ENCODE measurements around the gene MEGF11. TPM values are rescaled to one million over a fixed set of nuclear protein-coding genes. Genes with fewer than 3 reads are reported as not detected.

MEGF11 gene
- total RNA-seq, 1 experiment from 2014 or later = 0.09 TPM

- no peaks in the 10 kb centered on the region for H3K36me3 Mint-ChIP-seq (ENCODE audit: insufficient read depth, unreplicated experiment)
- H3K27me3 Mint-ChIP-seq (ENCODE audit: unreplicated experiment) = peaks cover 94% of the 10 kb centered on the region
- H3K4me1 Mint-ChIP-seq (ENCODE audit: low read depth, unreplicated experiment) = no peaks in the 10 kb centered on the region
- H3K27ac Mint-ChIP-seq (ENCODE audit: unreplicated experiment) = no peak overlapping the region
- DNase-seq = no peak
- intact Hi-C loops (cut with micrococcal nuclease; ENCODE audit: unreplicated experiment) = no loop called here
- TF ChIP-seq, protein P1, sequence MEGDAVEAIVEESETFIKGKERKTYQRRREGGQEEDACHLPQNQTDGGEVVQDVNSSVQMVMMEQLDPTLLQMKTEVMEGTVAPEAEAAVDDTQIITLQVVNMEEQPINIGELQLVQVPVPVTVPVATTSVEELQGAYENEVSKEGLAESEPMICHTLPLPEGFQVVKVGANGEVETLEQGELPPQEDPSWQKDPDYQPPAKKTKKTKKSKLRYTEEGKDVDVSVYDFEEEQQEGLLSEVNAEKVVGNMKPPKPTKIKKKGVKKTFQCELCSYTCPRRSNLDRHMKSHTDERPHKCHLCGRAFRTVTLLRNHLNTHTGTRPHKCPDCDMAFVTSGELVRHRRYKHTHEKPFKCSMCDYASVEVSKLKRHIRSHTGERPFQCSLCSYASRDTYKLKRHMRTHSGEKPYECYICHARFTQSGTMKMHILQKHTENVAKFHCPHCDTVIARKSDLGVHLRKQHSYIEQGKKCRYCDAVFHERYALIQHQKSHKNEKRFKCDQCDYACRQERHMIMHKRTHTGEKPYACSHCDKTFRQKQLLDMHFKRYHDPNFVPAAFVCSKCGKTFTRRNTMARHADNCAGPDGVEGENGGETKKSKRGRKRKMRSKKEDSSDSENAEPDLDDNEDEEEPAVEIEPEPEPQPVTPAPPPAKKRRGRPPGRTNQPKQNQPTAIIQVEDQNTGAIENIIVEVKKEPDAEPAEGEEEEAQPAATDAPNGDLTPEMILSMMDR (IDR thresholded peaks at IDR 0.05; ENCODE audit: unreplicated experiment) = no peak
- CTCF ChIA-PET = no interaction called here
- H3K9me3 Mint-ChIP-seq (ENCODE audit: low read depth, unreplicated experiment) = no peaks in the 10 kb centered on the region
- BruUV-seq (replicated peaks) = no TSS peak
- no peak overlapping the region for H3K4me3 Mint-ChIP-seq (ENCODE audit: low read depth, unreplicated experiment)
Observed at GRCh38 chr15:66184936-66185790, 68.4 kb downstream of the MEGF11 start.

GRCh38 chr15:66184492-66184891 is 69.1 kb downstream of the MEGF11 start:
- H3K4me3 Mint-ChIP-seq (ENCODE audit: low read depth, unreplicated experiment) = no peak overlapping the region
- H3K27me3 Mint-ChIP-seq (ENCODE audit: unreplicated experiment) = peaks cover 97% of the 10 kb centered on the region

GRCh38 chr15:66180531-66181097 is 72.9 kb downstream of the MEGF11 start:
- intact Hi-C loops (cut with micrococcal nuclease; ENCODE audit: unreplicated experiment) = no loop called here
- TF ChIP-seq, protein P1 (IDR thresholded peaks at IDR 0.05; ENCODE audit: unreplicated experiment) = no peak
- DNase-seq = no peak
- no TSS peak for BruUV-seq (replicated peaks)
- no peaks in the 10 kb centered on the region for H3K4me1 Mint-ChIP-seq (ENCODE audit: low read depth, unreplicated experiment)
- CTCF ChIA-PET = no interaction called here
- no peaks in the 10 kb centered on the region for H3K9me3 Mint-ChIP-seq (ENCODE audit: low read depth, unreplicated experiment)
- H3K27me3 Mint-ChIP-seq (ENCODE audit: unreplicated experiment) = peaks cover 91% of the 10 kb centered on the region
- no peak overlapping the region for H3K4me3 Mint-ChIP-seq (ENCODE audit: low read depth, unreplicated experiment)
- H3K36me3 Mint-ChIP-seq (ENCODE audit: insufficient read depth, unreplicated experiment) = no peaks in the 10 kb centered on the region
- no peak overlapping the region for H3K27ac Mint-ChIP-seq (ENCODE audit: unreplicated experiment)

More at GRCh38 chr15:66184492-66184891, 69.1 kb downstream of the MEGF11 start:
- BruUV-seq (replicated peaks) = no TSS peak
- TF ChIP-seq, protein P1 (IDR thresholded peaks at IDR 0.05; ENCODE audit: unreplicated experiment) = no peak
- CTCF ChIA-PET = no interaction called here
- Mint-ChIP-seq H3K9me3 (ENCODE audit: low read depth, unreplicated experiment) (no peaks in the 10 kb centered on the region), H3K36me3 (ENCODE audit: insufficient read depth, unreplicated experiment) (no peaks in the 10 kb centered on the region), H3K4me1 (ENCODE audit: low read depth, unreplicated experiment) (no peaks in the 10 kb centered on the region), H3K27ac (ENCODE audit: unreplicated experiment) (no peak overlapping the region)
- intact Hi-C loops (cut with micrococcal nuclease; ENCODE audit: unreplicated experiment) = no loop called here
- DNase-seq = no peak

- H3K27ac Mint-ChIP-seq (ENCODE audit: unreplicated experiment) = no peak overlapping the region
- H3K27me3 Mint-ChIP-seq (ENCODE audit: unreplicated experiment) = peaks cover 91% of the 10 kb centered on the region
- no peaks in the 10 kb centered on the region for H3K9me3 Mint-ChIP-seq (ENCODE audit: low read depth, unreplicated experiment)
- H3K4me3 Mint-ChIP-seq (ENCODE audit: low read depth, unreplicated experiment) = no peak overlapping the region
- H3K4me1 Mint-ChIP-seq (ENCODE audit: low read depth, unreplicated experiment) = no peaks in the 10 kb centered on the region
- no peaks in the 10 kb centered on the region for H3K36me3 Mint-ChIP-seq (ENCODE audit: insufficient read depth, unreplicated experiment)
- no TSS peak for BruUV-seq (replicated peaks)
- CTCF ChIA-PET = interaction anchor here (1.0 kb wide), 1 partner anchor 12 kb away, joined by 4 read pairs; no protein-coding TSS in a partner anchor
- TF ChIP-seq, protein P1 (IDR thresholded peaks at IDR 0.05; ENCODE audit: unreplicated experiment) = no peak
- DNase-seq = no peak
- intact Hi-C loops (cut with micrococcal nuclease; ENCODE audit: unreplicated experiment) = no loop called here
Observed at GRCh38 chr15:66178531-66178910, 75.0 kb downstream of the MEGF11 start.
